ENCODE measurements around the gene GMDS.

Gene GMDS

GRCh38 chr6:1870251-1870650 lies 375.2 kb downstream of the GMDS start:
- H2AFZ ChIP-seq (ENCODE audit: low read depth) = no peak overlapping the region

DNA sequence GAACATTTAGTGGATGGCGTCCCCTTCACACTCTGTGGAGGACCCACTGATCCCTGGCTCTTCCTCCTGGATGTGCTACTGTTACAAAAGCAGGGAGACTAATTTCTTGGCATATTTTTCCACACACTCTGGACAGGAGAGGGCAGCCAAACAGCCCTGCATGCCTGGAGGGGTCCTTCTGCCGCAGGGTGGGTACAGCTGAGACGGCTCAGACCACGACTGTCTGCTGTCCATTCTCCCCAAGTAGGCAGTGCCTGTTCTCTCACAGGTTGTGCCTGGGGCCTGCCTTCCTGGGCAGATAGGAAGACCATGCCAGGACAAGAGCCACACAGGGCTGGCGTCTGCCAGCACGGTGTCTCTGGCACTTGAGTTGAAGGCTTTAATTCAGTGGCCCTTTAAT lies 375.6 kb downstream of the GMDS start:
- H3K27me3 ChIP-seq (ENCODE audit: insufficient read depth, low read depth) = no peaks in the 10 kb centered on the region
- H3K4me2 ChIP-seq = no peak overlapping the region
- no peaks in the 10 kb centered on the region for H3K4me1 ChIP-seq (ENCODE audit: low read depth, poor library complexity, severe bottlenecking)
- H3K27ac ChIP-seq = no peak overlapping the region
- H3K36me3 ChIP-seq (ENCODE audit: insufficient read depth) = no peaks in the 10 kb centered on the region
- H3K4me3 ChIP-seq (IDR thresholded peaks at IDR 0.05; ENCODE audit: insufficient read depth, low read depth, low read length) = no peak overlapping the region
- no peaks in the 10 kb centered on the region for H3K79me2 ChIP-seq (ENCODE audit: insufficient read depth, low read depth)
- H4K20me1 ChIP-seq (ENCODE audit: insufficient read depth) = no peaks in the 10 kb centered on the region
- TF ChIP-seq CTCF (conservative IDR thresholded peaks at IDR 0.05; ENCODE audit: low read depth, low read length) = no peak
- no peak overlapping the region for H3K9ac ChIP-seq
- H2AFZ ChIP-seq (ENCODE audit: low read depth) = no peak overlapping the region

More at GRCh38 chr6:1870251-1870650, 375.2 kb downstream of the GMDS start:
- no peak overlapping the region for H3K4me2 ChIP-seq
- no peaks in the 10 kb centered on the region for H3K79me2 ChIP-seq (ENCODE audit: insufficient read depth, low read depth)
- TF ChIP-seq CTCF (conservative IDR thresholded peaks at IDR 0.05; ENCODE audit: low read depth, low read length) = no peak
- H3K9ac ChIP-seq = no peak overlapping the region
- no peaks in the 10 kb centered on the region for H3K27me3 ChIP-seq (ENCODE audit: insufficient read depth, low read depth)
- H3K36me3 ChIP-seq (ENCODE audit: insufficient read depth) = no peaks in the 10 kb centered on the region
- no peaks in the 10 kb centered on the region for H3K4me1 ChIP-seq (ENCODE audit: low read depth, poor library complexity, severe bottlenecking)
- H3K4me3 ChIP-seq (IDR thresholded peaks at IDR 0.05; ENCODE audit: insufficient read depth, low read depth, low read length) = no peak overlapping the region
- H4K20me1 ChIP-seq (ENCODE audit: insufficient read depth) = no peaks in the 10 kb centered on the region
- no peak overlapping the region for H3K27ac ChIP-seq

- H3K27me3 ChIP-seq (ENCODE audit: insufficient read depth, low read depth) = no peaks in the 10 kb centered on the region
- H3K36me3 ChIP-seq (ENCODE audit: insufficient read depth) = no peaks in the 10 kb centered on the region
- H4K20me1 ChIP-seq (ENCODE audit: insufficient read depth) = no peaks in the 10 kb centered on the region
- no peaks in the 10 kb centered on the region for H3K4me1 ChIP-seq (ENCODE audit: low read depth, poor library complexity, severe bottlenecking)
- TF ChIP-seq CTCF (conservative IDR thresholded peaks at IDR 0.05; ENCODE audit: low read depth, low read length) = no peak
- no peak overlapping the region for H2AFZ ChIP-seq (ENCODE audit: low read depth)
- H3K9ac ChIP-seq = no peak overlapping the region
- H3K4me3 ChIP-seq (IDR thresholded peaks at IDR 0.05; ENCODE audit: insufficient read depth, low read depth, low read length) = no peak overlapping the region
- no peak overlapping the region for H3K4me2 ChIP-seq
- no peak overlapping the region for H3K27ac ChIP-seq
- no peaks in the 10 kb centered on the region for H3K79me2 ChIP-seq (ENCODE audit: insufficient read depth, low read depth)
These were observed 376.1 kb downstream of the GMDS start for GRCh38 chr6:1869308-1869707.

GRCh38 chr6:1868561-1869261 lies 376.7 kb downstream of the GMDS start:
- H3K27me3 ChIP-seq (ENCODE audit: insufficient read depth, low read depth) = no peaks in the 10 kb centered on the region
- no peaks in the 10 kb centered on the region for H3K79me2 ChIP-seq (ENCODE audit: insufficient read depth, low read depth)
- H2AFZ ChIP-seq (ENCODE audit: low read depth) = no peak overlapping the region
- no peak overlapping the region for H3K4me3 ChIP-seq (IDR thresholded peaks at IDR 0.05; ENCODE audit: insufficient read depth, low read depth, low read length)
- no peaks in the 10 kb centered on the region for H3K4me1 ChIP-seq (ENCODE audit: low read depth, poor library complexity, severe bottlenecking)
- no peak overlapping the region for H3K27ac ChIP-seq
- H3K4me2 ChIP-seq = no peak overlapping the region
- no peak for TF ChIP-seq CTCF (conservative IDR thresholded peaks at IDR 0.05; ENCODE audit: low read depth, low read length)
- no peaks in the 10 kb centered on the region for H4K20me1 ChIP-seq (ENCODE audit: insufficient read depth)
- no peak overlapping the region for H3K9ac ChIP-seq
- H3K36me3 ChIP-seq (ENCODE audit: insufficient read depth) = no peaks in the 10 kb centered on the region

All from KMS-11 (cell line).